ENCODE results near the gene ECT2L. TPM values are rescaled to one million over a fixed set of nuclear protein-coding genes. Genes with fewer than 3 reads are reported as not detected.

ECT2L gene
- total and polyA plus RNA-seq, 2 of the 4 experiments (the other 2 are of a cell fraction), result not detected

- intact Hi-C loops (cut with micrococcal nuclease), result no loop called here
- CTCF ChIA-PET, result no interaction called here
Measured at GRCh38 chr6:138948004-138948403, 152.1 kb downstream of the ECT2L start.

More at GRCh38 chr6:138948004-138948403, 152.1 kb downstream of the ECT2L start:
- no peaks in the 10 kb centered on the region for H3K9me3 ChIP-seq (ENCODE audit: control insufficient read depth, insufficient read depth, low read length)
- no peak for DNase-seq
- H3K4me1 ChIP-seq (ENCODE audit: control insufficient read depth, insufficient read depth, low read length), result peaks cover 2% of the 10 kb centered on the region
- H3K14ac ChIP-seq (replicated peaks; ENCODE audit: low read depth, low read length), result no peak overlapping the region
- in situ Hi-C loops (cut with MboI; ENCODE audit: low sequenced_read_pairs), result no loop called here
- no peak overlapping the region for H3K27ac ChIP-seq (ENCODE audit: insufficient read depth, low read length)
- H2AK5ac ChIP-seq (ENCODE audit: low read depth, low read length), result no peak overlapping the region
- H3K23ac ChIP-seq (ENCODE audit: low read depth, low read length), result no peak overlapping the region
- no peaks in the 10 kb centered on the region for H3K27me3 ChIP-seq (ENCODE audit: control insufficient read depth, insufficient read depth, low read length)
- H3K4me3 ChIP-seq (ENCODE audit: insufficient read depth, low read depth, low read length), result no peak overlapping the region
- no peak overlapping the region for H2BK120ac ChIP-seq (ENCODE audit: low read depth, low read length)
- no peak overlapping the region for H2AK9ac ChIP-seq (replicated peaks; ENCODE audit: low read depth, low read length, poor library complexity)
- H4K5ac ChIP-seq (ENCODE audit: low read depth, low read length), result no peak overlapping the region; the same call in 1 of the 2 replicates
- H3K79me1 ChIP-seq (ENCODE audit: low read depth in 1 of 2, low read length in 2 of 2), result peaks cover 18 to 29% of the 10 kb centered on the region in 2 experiments
- dilution Hi-C loops (cut with HindIII; ENCODE audit: low sequenced_read_pairs, unreplicated experiment), result no loop called here
- H3K18ac ChIP-seq (ENCODE audit: low read depth, low read length), result no peak overlapping the region
- no TSS peak for BruUV-seq (replicated peaks)
- no peak overlapping the region for H4K91ac ChIP-seq (ENCODE audit: insufficient read depth, low read depth, low read length)
- no peak for ATAC-seq (ENCODE audit: low read depth)
- H3K4ac ChIP-seq (ENCODE audit: low read depth, low read length), result no peak overlapping the region
- TF ChIP-seq, protein P1, sequence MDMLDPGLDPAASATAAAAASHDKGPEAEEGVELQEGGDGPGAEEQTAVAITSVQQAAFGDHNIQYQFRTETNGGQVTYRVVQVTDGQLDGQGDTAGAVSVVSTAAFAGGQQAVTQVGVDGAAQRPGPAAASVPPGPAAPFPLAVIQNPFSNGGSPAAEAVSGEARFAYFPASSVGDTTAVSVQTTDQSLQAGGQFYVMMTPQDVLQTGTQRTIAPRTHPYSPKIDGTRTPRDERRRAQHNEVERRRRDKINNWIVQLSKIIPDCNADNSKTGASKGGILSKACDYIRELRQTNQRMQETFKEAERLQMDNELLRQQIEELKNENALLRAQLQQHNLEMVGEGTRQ (IDR thresholded peaks at IDR 0.05; ENCODE audit: low read depth, low read length), result no peak
- TF ChIP-seq RFX5 (IDR thresholded peaks at IDR 0.05; ENCODE audit: low read depth, low read length) (no peak), ELK1 (IDR thresholded peaks at IDR 0.05; ENCODE audit: borderline replicate concordance, low read depth, low read length) (no peak), MAFK (IDR thresholded peaks at IDR 0.05; ENCODE audit: low read depth, low read length) (no peak), POLR2A (IDR thresholded peaks at IDR 0.05; ENCODE audit: low read depth, low read length) (no peak), MAZ (IDR thresholded peaks at IDR 0.05; ENCODE audit: borderline replicate concordance, low read depth, low read length) (no peak), NFE2L2 (IDR thresholded peaks at IDR 0.05; ENCODE audit: low read depth, low read length) (no peak), RAD21 (IDR thresholded peaks at IDR 0.05; ENCODE audit: low read length) (no peak), RCOR1 (IDR thresholded peaks at IDR 0.05; ENCODE audit: insufficient replicate concordance, low read length) (no peak), MXI1 (IDR thresholded peaks at IDR 0.05; ENCODE audit: borderline replicate concordance, low read depth, low read length) (no peak), BHLHE40 (IDR thresholded peaks at IDR 0.05; ENCODE audit: low read depth, low read length) (no peak), SMC3 (IDR thresholded peaks at IDR 0.05; ENCODE audit: low read depth, low read length) (no peak)
- TF ChIP-seq, protein P2, sequence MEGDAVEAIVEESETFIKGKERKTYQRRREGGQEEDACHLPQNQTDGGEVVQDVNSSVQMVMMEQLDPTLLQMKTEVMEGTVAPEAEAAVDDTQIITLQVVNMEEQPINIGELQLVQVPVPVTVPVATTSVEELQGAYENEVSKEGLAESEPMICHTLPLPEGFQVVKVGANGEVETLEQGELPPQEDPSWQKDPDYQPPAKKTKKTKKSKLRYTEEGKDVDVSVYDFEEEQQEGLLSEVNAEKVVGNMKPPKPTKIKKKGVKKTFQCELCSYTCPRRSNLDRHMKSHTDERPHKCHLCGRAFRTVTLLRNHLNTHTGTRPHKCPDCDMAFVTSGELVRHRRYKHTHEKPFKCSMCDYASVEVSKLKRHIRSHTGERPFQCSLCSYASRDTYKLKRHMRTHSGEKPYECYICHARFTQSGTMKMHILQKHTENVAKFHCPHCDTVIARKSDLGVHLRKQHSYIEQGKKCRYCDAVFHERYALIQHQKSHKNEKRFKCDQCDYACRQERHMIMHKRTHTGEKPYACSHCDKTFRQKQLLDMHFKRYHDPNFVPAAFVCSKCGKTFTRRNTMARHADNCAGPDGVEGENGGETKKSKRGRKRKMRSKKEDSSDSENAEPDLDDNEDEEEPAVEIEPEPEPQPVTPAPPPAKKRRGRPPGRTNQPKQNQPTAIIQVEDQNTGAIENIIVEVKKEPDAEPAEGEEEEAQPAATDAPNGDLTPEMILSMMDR (conservative IDR thresholded peaks at IDR 0.05; ENCODE audit: low read depth, low read length), result no peak
- no peak overlapping the region for H4K8ac ChIP-seq (ENCODE audit: low read depth in 2 of 2, low read length in 2 of 2)
- POLR2A ChIA-PET (ENCODE audit: unreplicated experiment), result no interaction called here
- H2BK20ac ChIP-seq (ENCODE audit: low read depth, low read length), result no peak overlapping the region
- no peak overlapping the region for H2BK15ac ChIP-seq (ENCODE audit: low read depth, low read length)
- H3K56ac ChIP-seq (ENCODE audit: extremely low read depth, insufficient read depth, low read length), result no peak overlapping the region
- no peak overlapping the region for H3K4me2 ChIP-seq (ENCODE audit: low read depth, low read length)
- H2BK5ac ChIP-seq (ENCODE audit: low read depth, low read length, poor library complexity, severe bottlenecking), result no peak overlapping the region
- H3K9ac ChIP-seq (ENCODE audit: low read depth, low read length), result no peak overlapping the region
- peaks cover 3% of the 10 kb centered on the region for H3K36me3 ChIP-seq (ENCODE audit: control insufficient read depth, insufficient read depth, low read length)
- H2AFZ ChIP-seq (replicated peaks; ENCODE audit: low read length, poor library complexity), result no peak overlapping the region
- peaks cover 6% of the 10 kb centered on the region for H3K9me1 ChIP-seq (ENCODE audit: insufficient read depth, low read length)
- WGBS, 2 experiments (ENCODE audit: extremely low coverage in 2 of 2, insufficient read length in 1 of 2), result no CpG with 5 or more reads among the region's 2 CpGs
- no peaks in the 10 kb centered on the region for H4K20me1 ChIP-seq (ENCODE audit: insufficient read depth, low read length)
